Keratinocyte (primary cell): ENCODE data around the gene MGLL. TPM values are rescaled to one million over a fixed set of nuclear protein-coding genes. Genes with fewer than 3 reads are reported as not detected.

Source experiments
- DNase-seq: peaks from one replicate; pipeline ENCODE4 v3.0.0-alpha.2; 2011; ENCODE audit warnings: low read depth, missing footprints, low spot score
- FAIRE-seq: peaks from 2 replicates; lab custom pipeline; 2011; peaks lifted over from hg19 to GRCh38; lab: Jason Lieb, UNC
- H2AFZ ChIP-seq: 2 replicates; pipeline ENCODE4 v1.6.0; 2012; ENCODE audit warnings: low read length, control low read depth, inconsistent platforms; ENCODE audit not compliant: control insufficient read depth
- H3K27ac ChIP-seq: 2 replicates; pipeline ENCODE4 v1.5.1; 2011; ENCODE audit warnings: low read length; ENCODE audit not compliant: control insufficient read depth, insufficient read depth
- H3K27me3 ChIP-seq: 3 replicates; pipeline ENCODE4 v1.6.0; 2011; ENCODE audit warnings: low read length; ENCODE audit not compliant: control insufficient read depth, insufficient read depth; ENCODE audit errors: extremely low read depth
- H3K36me3 ChIP-seq, 2 experiments: 2 replicates in 1 of 2; 3 replicates in 1 of 2; pipeline ENCODE4 v1.5.1; 2011; ENCODE audit warnings: low read length in 2 of 2, mild to moderate bottlenecking in 1 of 2; ENCODE audit not compliant: control insufficient read depth in 2 of 2, insufficient read depth in 2 of 2; ENCODE audit errors: extremely low read depth in 1 of 2
- H3K4me1 ChIP-seq: 3 replicates; pipeline ENCODE4 v1.5.1; 2011; ENCODE audit warnings: low read length; ENCODE audit not compliant: control insufficient read depth, insufficient read depth; ENCODE audit errors: extremely low read depth
- H3K4me2 ChIP-seq: 3 replicates; pipeline ENCODE4 v1.6.0; 2011; ENCODE audit warnings: low read depth, low read length; ENCODE audit not compliant: control insufficient read depth, insufficient read depth; ENCODE audit errors: extremely low read depth
- H3K4me3 ChIP-seq, 3 experiments: fragments of 200-600 bp in 1 of 3; sonication (generic) in 1 of 3; 2 replicates in 2 of 3; 3 replicates in 1 of 3; pipeline ENCODE4 v1.5.1; 2011 to 2016; ENCODE audit warnings: low read length in 3 of 3, mild to moderate bottlenecking in 3 of 3, control low read depth in 2 of 3, inconsistent platforms in 1 of 3, low read depth in 1 of 3, mixed read lengths in 1 of 3, mixed run types in 1 of 3, moderate library complexity in 1 of 3; ENCODE audit not compliant: control insufficient read depth in 2 of 3, insufficient read depth in 2 of 3; ENCODE audit errors: extremely low read depth in 1 of 3
- H3K79me2 ChIP-seq: 2 replicates; pipeline ENCODE4 v1.6.0; 2012; ENCODE audit warnings: low read length; ENCODE audit not compliant: control insufficient read depth, insufficient read depth
- H3K9ac ChIP-seq: 3 replicates; pipeline ENCODE4 v1.6.0; 2011; ENCODE audit warnings: low read length; ENCODE audit not compliant: control insufficient read depth, insufficient read depth; ENCODE audit errors: extremely low read depth
- H3K9me1 ChIP-seq: 3 replicates; pipeline ENCODE4 v1.6.0; 2011; ENCODE audit warnings: low read length; ENCODE audit not compliant: control insufficient read depth, insufficient read depth; ENCODE audit errors: extremely low read depth
- H3K9me3 ChIP-seq: 2 replicates; pipeline ENCODE4 v1.5.1; 2012; ENCODE audit warnings: low read depth, low read length; ENCODE audit not compliant: control insufficient read depth
- H4K20me1 ChIP-seq: 3 replicates; pipeline ENCODE4 v1.6.0; 2011; ENCODE audit warnings: low read length; ENCODE audit not compliant: control insufficient read depth, insufficient read depth; ENCODE audit errors: extremely low read depth
- EZH2 ChIP-seq: IDR thresholded peaks from one replicate; pipeline ENCODE4 v1.6.1; 2012; ENCODE audit warnings: inconsistent platforms, mild to moderate bottlenecking, low read length, moderate library complexity
- dilution Hi-C: fragments of 300-500 bp; cut with MboI; formaldehyde crosslinking; loops from one replicate; pipeline ENCODE4 v1.7.0; 2020; ENCODE audit warnings: low sequenced_read_pairs; ENCODE audit not compliant: extremely low pct_ligation_motif_present
- polyA plus RNA-seq, 5 experiments: library from polyadenylated mRNA; depleted of rRNA in 3 of 5; stranded (reverse) in 3 of 5; stranded (forward) in 1 of 5; unstranded in 1 of 5; fragments of >200 nt; gene quantifications; 1 replicate in 1 of 5; 2 replicates in 3 of 5; 3 replicates in 1 of 5; pipeline versions ENCODE4 v1.2.1 to v1.2.3, GENCODE V29; 2011 to 2012; ENCODE audit warnings: missing spikeins in 2 of 5, low read depth in 1 of 5, low replicate concordance in 1 of 5
- TF ChIP-seq, protein P1 (sequence below), 3 experiments: IDR thresholded peaks in 1 of 3; conservative IDR thresholded peaks in 1 of 3; optimal IDR thresholded peaks in 1 of 3; 2 replicates in 2 of 3; 3 replicates in 1 of 3; pipeline versions ENCODE3 to v1.5.1; 2011; ENCODE audit warnings: low read length in 3 of 3, mild to moderate bottlenecking in 3 of 3, moderate library complexity in 2 of 3, control low read depth in 1 of 3, inconsistent platforms in 1 of 3; ENCODE audit not compliant: insufficient read depth in 2 of 3; ENCODE audit errors: extremely low read depth in 1 of 3

The MGLL gene
- polyA plus RNA-seq, 1 donor (not counting 4 experiments of a cell fraction or from before 2014, with no cell fraction given): 17.8 TPM

DNA sequence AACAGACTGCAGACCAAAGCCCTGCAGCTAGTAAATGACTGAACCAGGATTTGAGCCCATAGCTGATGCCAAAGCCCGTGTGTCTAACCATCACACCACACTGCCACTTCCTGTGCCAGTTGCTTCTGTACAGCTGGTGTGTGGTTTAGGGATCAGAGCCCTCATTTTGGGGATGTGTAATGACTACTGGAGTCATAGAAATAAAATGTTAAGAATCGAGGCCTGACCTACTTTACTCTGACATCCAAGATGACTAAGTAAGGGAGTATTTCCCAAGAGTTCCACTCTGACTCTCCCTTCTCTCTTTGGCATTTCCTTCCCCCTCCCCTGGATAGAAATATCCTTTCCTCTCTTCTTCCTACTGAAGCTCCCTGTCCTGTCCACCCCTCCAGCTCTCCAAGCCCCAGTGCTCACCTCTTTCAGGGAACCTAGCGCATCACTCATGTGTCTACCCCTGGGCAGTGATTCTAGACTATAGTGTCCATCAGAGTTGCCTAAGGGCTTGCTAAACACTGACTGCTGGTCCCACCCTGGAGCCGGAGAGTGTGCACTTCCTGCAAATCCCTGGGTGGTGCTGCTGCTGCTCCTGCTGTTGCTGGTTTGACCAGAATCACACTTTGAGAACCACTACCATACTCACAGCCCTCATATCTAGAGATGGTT lies 53.8 kb downstream of the MGLL start:
- dilution Hi-C loops: no loop called here
- peak overlapping the region; percentile 29 for H3K9ac ChIP-seq
- H3K27ac ChIP-seq: peak overlapping the region; percentile 87
- peaks cover 27% of the 10 kb centered on the region for H3K4me1 ChIP-seq
- no peaks in the 10 kb centered on the region for H3K36me3 ChIP-seq
- peak overlapping the region; percentile 86 for H3K4me2 ChIP-seq
- H3K4me3 ChIP-seq: peak overlapping the region in 2 of 3 experiments; percentile 49 to 56
- no peaks in the 10 kb centered on the region for H4K20me1 ChIP-seq
- no peaks in the 10 kb centered on the region for H3K9me3 ChIP-seq
- TF ChIP-seq, protein P1, sequence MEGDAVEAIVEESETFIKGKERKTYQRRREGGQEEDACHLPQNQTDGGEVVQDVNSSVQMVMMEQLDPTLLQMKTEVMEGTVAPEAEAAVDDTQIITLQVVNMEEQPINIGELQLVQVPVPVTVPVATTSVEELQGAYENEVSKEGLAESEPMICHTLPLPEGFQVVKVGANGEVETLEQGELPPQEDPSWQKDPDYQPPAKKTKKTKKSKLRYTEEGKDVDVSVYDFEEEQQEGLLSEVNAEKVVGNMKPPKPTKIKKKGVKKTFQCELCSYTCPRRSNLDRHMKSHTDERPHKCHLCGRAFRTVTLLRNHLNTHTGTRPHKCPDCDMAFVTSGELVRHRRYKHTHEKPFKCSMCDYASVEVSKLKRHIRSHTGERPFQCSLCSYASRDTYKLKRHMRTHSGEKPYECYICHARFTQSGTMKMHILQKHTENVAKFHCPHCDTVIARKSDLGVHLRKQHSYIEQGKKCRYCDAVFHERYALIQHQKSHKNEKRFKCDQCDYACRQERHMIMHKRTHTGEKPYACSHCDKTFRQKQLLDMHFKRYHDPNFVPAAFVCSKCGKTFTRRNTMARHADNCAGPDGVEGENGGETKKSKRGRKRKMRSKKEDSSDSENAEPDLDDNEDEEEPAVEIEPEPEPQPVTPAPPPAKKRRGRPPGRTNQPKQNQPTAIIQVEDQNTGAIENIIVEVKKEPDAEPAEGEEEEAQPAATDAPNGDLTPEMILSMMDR (optimal IDR thresholded peaks at IDR 0.05 in 1 of 3, IDR thresholded peaks at IDR 0.05 in 1 of 3, conservative IDR thresholded peaks at IDR 0.05 in 1 of 3; ENCODE audit: extremely low read depth in 1 of 3, insufficient read depth in 2 of 3, low read length in 3 of 3): peak in 2 of 3 experiments; percentile 9 to 29
- no peak for TF ChIP-seq EZH2
- H3K79me2 ChIP-seq: no peaks in the 10 kb centered on the region
- no peaks in the 10 kb centered on the region for H3K27me3 ChIP-seq
- FAIRE-seq (peak; percentile 98), DNase-seq (peak; percentile 84)
- H3K9me1 ChIP-seq: no peaks in the 10 kb centered on the region
- peak overlapping the region; percentile 65 for H2AFZ ChIP-seq

- Histone ChIP-seq H4K20me1 (no peaks in the 10 kb centered on the region), H2AFZ (no peak overlapping the region), H3K9me1 (no peaks in the 10 kb centered on the region), H3K9me3 (no peaks in the 10 kb centered on the region), H3K4me2 (no peak overlapping the region), H3K27ac (no peak overlapping the region), H3K4me1 (peaks cover 27% of the 10 kb centered on the region), H3K27me3 (no peaks in the 10 kb centered on the region), H3K79me2 (no peaks in the 10 kb centered on the region), H3K9ac (no peak overlapping the region), H3K4me3 (no peak overlapping the region), H3K36me3 (no peaks in the 10 kb centered on the region)
- TF ChIP-seq EZH2: no peak
- TF ChIP-seq, protein P1 (optimal IDR thresholded peaks at IDR 0.05 in 1 of 3, IDR thresholded peaks at IDR 0.05 in 1 of 3, conservative IDR thresholded peaks at IDR 0.05 in 1 of 3; ENCODE audit: extremely low read depth in 1 of 3, insufficient read depth in 2 of 3, low read length in 3 of 3): no peak
- FAIRE-seq: no peak
- dilution Hi-C loops: no loop called here
- no peak for DNase-seq
These were observed 55.2 kb downstream of the MGLL start for GRCh38 chr3:127767126-127767525.
